ENCODE measurements around the gene IL2RA. TPM values are rescaled to one million over a fixed set of nuclear protein-coding genes. Genes with fewer than 3 reads are reported as not detected.

The IL2RA gene
- total and polyA plus RNA-seq, 9 of the 15 experiments (the other 6 are each of a cell fraction or from before 2014, with no cell fraction given) = 0.95 TPM; not detected in 8

GRCh38 chr10:6059506-6059905 is 2.7 kb downstream of the IL2RA start (continued):
- TF ChIP-seq ZNF551 (CRISPR knock-in tag; IDR thresholded peaks at IDR 0.05) (no peak), ZHX1 (conservative IDR thresholded peaks at IDR 0.05; ENCODE audit: low read length) (no peak)

- DNase-seq (ENCODE audit: extremely low read depth in 1 of 4, low spot score in 3 of 4) (no peak), FAIRE-seq (no peak), ATAC-seq (no peak)
- no peak overlapping the region for H3K4me3 ChIP-seq
- no peak overlapping the region for H3K4me2 ChIP-seq (ENCODE audit: insufficient read depth, low read length)
- H2AFZ ChIP-seq (ENCODE audit: low read depth, low read length) = no peak overlapping the region
- H3K27ac ChIP-seq (ENCODE audit: extremely low read depth, low read depth, low read length) = no peak overlapping the region
- H3K36me3 ChIP-seq (ENCODE audit: control insufficient read depth, insufficient read depth, low read length) = no peaks in the 10 kb centered on the region
- peaks cover 5 to 16% of the 10 kb centered on the region in 2 experiments; a peak in 4 of 5 replicates for H3K27me3 ChIP-seq (ENCODE audit: control insufficient read depth in 2 of 2, insufficient read depth in 2 of 2, low read length in 2 of 2)
- no peak overlapping the region for H3K9ac ChIP-seq (ENCODE audit: insufficient read depth in 1 of 2, low read depth in 2 of 2, low read length in 2 of 2)
- ChIA-PET POLR2A (no interaction called here), CTCF (ENCODE audit: low intra/inter-chr PET ratio) (no interaction called here)
- WGBS (ENCODE audit: insufficient coverage, low coverage, missing lambda C conversion rate) = 3% methylated on average over 3 of the region's 3 CpGs
- H4K20me1 ChIP-seq (replicated peaks; ENCODE audit: control insufficient read depth, insufficient read depth, low read length) = no peaks in the 10 kb centered on the region
- TF ChIP-seq CAMTA2 (CRISPR knock-in tag; conservative IDR thresholded peaks at IDR 0.05) (no peak), ATF1 (CRISPR knock-in tag; IDR thresholded peaks at IDR 0.05) (no peak), ATF1 (tag; IDR thresholded peaks at IDR 0.05) (no peak), CHCHD3 (CRISPR knock-in tag; IDR thresholded peaks at IDR 0.05) (no peak), DLX4 (CRISPR knock-in tag; IDR thresholded peaks at IDR 0.05) (no peak), NFE2L1 (tag; IDR thresholded peaks at IDR 0.05; ENCODE audit: borderline replicate concordance, low read depth) (no peak), GABPB2 (CRISPR knock-in tag; conservative IDR thresholded peaks at IDR 0.05) (no peak), SIRT6 (IDR thresholded peaks at IDR 0.05; ENCODE audit: low read depth, low read length) (no peak)
- in situ Hi-C loops (cut with MboI) (no loop called here), intact Hi-C loops (cut with micrococcal nuclease) (no loop called here)
- peaks cover 5 to 7% of the 10 kb centered on the region in 2 experiments; a peak in 4 of 5 replicates for H3K4me1 ChIP-seq (replicated peaks in 1 of 2; ENCODE audit: control insufficient read depth in 2 of 2, insufficient read depth in 2 of 2, low read length in 2 of 2)
- no peaks in the 10 kb centered on the region for H3K9me3 ChIP-seq (replicated peaks; ENCODE audit: control insufficient read depth, insufficient read depth, low read depth, low read length)
- no TSS peak for BruUV-seq (replicated peaks)
- no peaks in the 10 kb centered on the region for H3K9me1 ChIP-seq (ENCODE audit: control insufficient read depth, insufficient read depth, low read length)
- H3K79me2 ChIP-seq (ENCODE audit: control insufficient read depth, insufficient read depth, low read length) = no peaks in the 10 kb centered on the region
These were observed 3.3 kb downstream of the IL2RA start for GRCh38 chr10:6058682-6059475.
